A673 (cell line): Measurements from ENCODE around the gene IFT122. TPM values are rescaled to one million over a fixed set of nuclear protein-coding genes. Genes with fewer than 3 reads are reported as not detected.
A peak's percentile ranks its signal among the peaks of the same experiment; 100 is the strongest.

ENCODE experiments used
- BruUV-seq: library from RNA; stranded (reverse); fragments of 400-500 nt; replicated peaks from 2 replicates; lab custom pipeline; 2021; lab: Mats Ljungman, UMichigan
- CTCF ChIA-PET: fragments of 300-600 bp; sonication (Branson Sonifier 250); formaldehyde crosslinking; loops from one replicate; lab custom pipeline; 2022; ENCODE audit warnings: antibody characterized with exemption; lab: Charles Lee
- POLR2A ChIA-PET: fragments of 300-600 bp; sonication (Branson Sonifier 250); formaldehyde crosslinking; loops from one replicate; lab custom pipeline; 2022; ENCODE audit warnings: antibody characterized with exemption; ENCODE audit not compliant: low non-redundant PET; lab: Charles Lee
- DNase-seq: peaks from one replicate; pipeline ENCODE4 v3.0.0-alpha.2; 2015; ENCODE audit warnings: low spot score
- H3K27ac ChIP-seq: fragments of 200-600 bp; sonication (generic); 2 replicates; pipeline ENCODE4 v1.5.1; 2016; ENCODE audit warnings: mixed run types, low read depth, mild to moderate bottlenecking, mixed read lengths, antibody characterized with exemption, low read length; ENCODE audit not compliant: poor library complexity, severe bottlenecking
- H3K27me3 ChIP-seq: fragments of 200-600 bp; sonication (generic); replicated peaks from 2 replicates; pipeline ENCODE4 v1.6.1; 2017; ENCODE audit warnings: mixed run types, low read depth, mild to moderate bottlenecking, mixed read lengths, antibody characterized with exemption, low read length; ENCODE audit not compliant: insufficient read depth, poor library complexity
- H3K36me3 ChIP-seq: fragments of 200-600 bp; sonication (generic); 2 replicates; pipeline ENCODE4 v1.6.1; 2016; ENCODE audit warnings: mixed run types, mild to moderate bottlenecking, mixed read lengths, antibody characterized with exemption, low read length; ENCODE audit not compliant: insufficient read depth, poor library complexity, severe bottlenecking
- H3K4me1 ChIP-seq: fragments of 200-600 bp; sonication (generic); 2 replicates; pipeline ENCODE4 v1.6.1; 2017; ENCODE audit warnings: mixed run types, mild to moderate bottlenecking, mixed read lengths, antibody characterized with exemption, low read length; ENCODE audit not compliant: insufficient read depth, poor library complexity, severe bottlenecking
- H3K4me3 ChIP-seq: fragments of 200-600 bp; sonication (generic); 2 replicates; pipeline ENCODE4 v1.5.1; 2016; ENCODE audit warnings: low read depth, mixed run types, mild to moderate bottlenecking, mixed read lengths, low read length; ENCODE audit not compliant: poor library complexity, severe bottlenecking
- H3K9me3 ChIP-seq: fragments of 200-600 bp; sonication (generic); 2 replicates; pipeline ENCODE4 v1.6.1; 2016; ENCODE audit warnings: mixed run types, low read depth, mild to moderate bottlenecking, mixed read lengths, antibody characterized with exemption, low read length; ENCODE audit not compliant: poor library complexity, severe bottlenecking
- CTCF ChIP-seq: fragments of 300-800, 200-600 bp; sonication (generic); conservative IDR thresholded peaks from 2 replicates; pipeline ENCODE4 v1.5.1; 2017; ENCODE audit warnings: low read depth, mild to moderate bottlenecking, antibody characterized with exemption, low read length, moderate library complexity, mixed read lengths
- EZH2 ChIP-seq: fragments of 200-600 bp; sonication (generic); IDR thresholded peaks from 2 replicates; pipeline ENCODE4 v1.6.1; 2017; ENCODE audit warnings: borderline replicate concordance, low read depth, mild to moderate bottlenecking, mixed read lengths, antibody characterized with exemption, low read length; ENCODE audit not compliant: poor library complexity, severe bottlenecking
- intact Hi-C: fragments of 100-400 bp; cut with micrococcal nuclease; formaldehyde crosslinking; loops from one replicate; pipeline ENCODE4 v1.10.0; 2022; ENCODE audit not compliant: unreplicated experiment
- total RNA-seq: library from RNA; stranded (reverse); gene quantifications from 2 replicates; pipeline ENCODE4 v1.2.3, GENCODE V29; 2021

The IFT122 gene
- total RNA-seq, 1 experiment from 2014 or later, result 48.2 TPM

- intact Hi-C loops, result no loop called here
- Histone ChIP-seq H3K27ac (no peak overlapping the region), H3K9me3 (no peaks in the 10 kb centered on the region), H3K4me3 (no peak overlapping the region), H3K36me3 (no peaks in the 10 kb centered on the region), H3K4me1 (peaks cover 8% of the 10 kb centered on the region), H3K27me3 (no peaks in the 10 kb centered on the region)
- TF ChIP-seq CTCF (no peak), EZH2 (no peak)
- BruUV-seq, result no TSS peak
- POLR2A ChIA-PET, result no interaction called here
- CTCF ChIA-PET, result no interaction called here
- no peak for DNase-seq
Observed at GRCh38 chr3:129553719-129554118, 113.7 kb downstream of the IFT122 start.

- no peaks in the 10 kb centered on the region for H3K9me3 ChIP-seq
- ChIA-PET POLR2A (interaction anchor here (0.5 to 0.6 kb wide), 2 partner anchors 19 to 1498 kb away, joined by 3 to 7 read pairs; no protein-coding TSS in a partner anchor), CTCF (no interaction called here)
- no peak for TF ChIP-seq EZH2
- TF ChIP-seq CTCF, result no peak
- no peaks in the 10 kb centered on the region for H3K27me3 ChIP-seq
- intact Hi-C loops, result no loop called here
- no TSS peak for BruUV-seq
- H3K36me3 ChIP-seq, result no peaks in the 10 kb centered on the region
- H3K27ac ChIP-seq, result no peak overlapping the region
- H3K4me1 ChIP-seq, result peaks cover 8% of the 10 kb centered on the region
- no peak overlapping the region for H3K4me3 ChIP-seq
- DNase-seq, result no peak
Observed at GRCh38 chr3:129554356-129555152, 114.5 kb downstream of the IFT122 start.

- H3K36me3 ChIP-seq, result no peaks in the 10 kb centered on the region
- no peaks in the 10 kb centered on the region for H3K9me3 ChIP-seq
- no peak overlapping the region for H3K4me3 ChIP-seq
- no peak overlapping the region for H3K27ac ChIP-seq
- peaks cover 9% of the 10 kb centered on the region for H3K4me1 ChIP-seq
- no peak for DNase-seq
- TF ChIP-seq CTCF (no peak), EZH2 (no peak)
- TSS peak; percentile 40 for BruUV-seq
- ChIA-PET POLR2A (interaction anchor here (0.5 kb wide), 1 partner anchor 1497 kb away, joined by 3 read pairs; no protein-coding TSS in a partner anchor), CTCF (no interaction called here)
- H3K27me3 ChIP-seq, result no peaks in the 10 kb centered on the region
- intact Hi-C loops, result no loop called here
Observed at GRCh38 chr3:129555153-129555550, 115.1 kb downstream of the IFT122 start.
